OCI-LY7 (cell line): ENCODE data around the gene TERB2. TPM values are rescaled to one million over a fixed set of nuclear protein-coding genes. Genes with fewer than 3 reads are reported as not detected.
"Not testable (repeated sequence)": the region's sequence is repeated elsewhere in the genome, so short reads cannot be mapped to it uniquely, and the experiment has no call there.

Source experiments
- BruUV-seq: library from RNA; stranded (reverse); fragments of 400-500 nt; replicated peaks from 2 replicates; lab custom pipeline; 2021; lab: Mats Ljungman, UMichigan
- CTCF ChIA-PET: fragments of 300-600 bp; sonication (Branson Sonifier 250); formaldehyde crosslinking; loops from one replicate; lab custom pipeline; 2022; ENCODE audit warnings: antibody characterized with exemption; ENCODE audit not compliant: unreplicated experiment; lab: Charles Lee
- POLR2A ChIA-PET: fragments of 300-600 bp; sonication (Branson Sonifier 250); formaldehyde crosslinking; loops from one replicate; lab custom pipeline; 2022; ENCODE audit warnings: antibody characterized with exemption; lab: Charles Lee
- DNase-seq: peaks from one replicate; pipeline ENCODE4 v3.0.0-alpha.2; 2015; ENCODE audit warnings: low spot score
- H2AFZ ChIP-seq: fragments of 200-600 bp; sonication (generic), shearing (Covaris generic); 2 replicates; pipeline ENCODE4 v1.6.1; 2014; ENCODE audit warnings: mild to moderate bottlenecking, antibody characterized with exemption, low read length, moderate library complexity
- H3K27ac ChIP-seq: fragments of 200-600 bp; sonication (generic); 2 replicates; pipeline ENCODE4 v1.5.1; 2014; ENCODE audit warnings: mixed run types, low read depth, mild to moderate bottlenecking, moderate library complexity, low read length, inconsistent platforms; ENCODE audit not compliant: poor library complexity, severe bottlenecking
- H3K36me3 ChIP-seq: fragments of 200-600 bp; sonication (generic); 2 replicates; pipeline ENCODE4 v1.6.1; 2014; ENCODE audit warnings: mild to moderate bottlenecking, antibody characterized with exemption, low read length, moderate library complexity, mixed read lengths; ENCODE audit not compliant: insufficient read depth
- H3K4me1 ChIP-seq: fragments of 200-600 bp; sonication (generic); 2 replicates; pipeline ENCODE4 v1.5.1; 2014; ENCODE audit warnings: mild to moderate bottlenecking, low read length; ENCODE audit not compliant: insufficient read depth, poor library complexity, severe bottlenecking
- H3K4me2 ChIP-seq: fragments of 200-600 bp; sonication (generic); 2 replicates; pipeline ENCODE4 v1.6.1; 2014; ENCODE audit warnings: mild to moderate bottlenecking, low read length
- H3K4me3 ChIP-seq: fragments of 200-600 bp; sonication (generic); 2 replicates; pipeline ENCODE4 v1.5.1; 2014; ENCODE audit warnings: mild to moderate bottlenecking, low read depth, low read length; ENCODE audit not compliant: poor library complexity, severe bottlenecking
- H3K79me2 ChIP-seq: fragments of 200-600 bp; sonication (generic); 2 replicates; pipeline ENCODE4 v1.6.1; 2016; ENCODE audit warnings: low read depth, mild to moderate bottlenecking, low read length, moderate library complexity, mixed read lengths; ENCODE audit not compliant: insufficient read depth
- H3K9me2 ChIP-seq: fragments of 200-600 bp; sonication (generic); 2 replicates; pipeline ENCODE4 v1.6.1; 2016; ENCODE audit warnings: mild to moderate bottlenecking, low read length, mixed read lengths; ENCODE audit not compliant: insufficient read depth
- H3K9me3 ChIP-seq: fragments of 200-600 bp; sonication (generic); 2 replicates; pipeline ENCODE4 v1.6.1; 2014; ENCODE audit warnings: mild to moderate bottlenecking, mixed run types, low read length, mixed read lengths
- H4K20me1 ChIP-seq: fragments of 200-600 bp; sonication (generic); 2 replicates; pipeline ENCODE4 v1.6.1; 2014; ENCODE audit warnings: mild to moderate bottlenecking, antibody characterized with exemption, low read length, moderate library complexity, mixed read lengths; ENCODE audit not compliant: insufficient read depth
- intact Hi-C: fragments of 100-400 bp; cut with micrococcal nuclease; formaldehyde crosslinking; loops from one replicate; pipeline ENCODE4 v1.10.0; 2022; ENCODE audit not compliant: unreplicated experiment
- total RNA-seq, 2 experiments: library from RNA; depleted of rRNA in 1 of 2; stranded (reverse); fragments of >200 nt in 1 of 2; shearing (Covaris generic) in 1 of 2; gene quantifications; 2 replicates each; pipeline ENCODE4 v1.2.3, GENCODE V29; 2014 to 2022

The TERB2 gene
- total RNA-seq, 2 experiments from 2014 or later: not detected

DNA sequence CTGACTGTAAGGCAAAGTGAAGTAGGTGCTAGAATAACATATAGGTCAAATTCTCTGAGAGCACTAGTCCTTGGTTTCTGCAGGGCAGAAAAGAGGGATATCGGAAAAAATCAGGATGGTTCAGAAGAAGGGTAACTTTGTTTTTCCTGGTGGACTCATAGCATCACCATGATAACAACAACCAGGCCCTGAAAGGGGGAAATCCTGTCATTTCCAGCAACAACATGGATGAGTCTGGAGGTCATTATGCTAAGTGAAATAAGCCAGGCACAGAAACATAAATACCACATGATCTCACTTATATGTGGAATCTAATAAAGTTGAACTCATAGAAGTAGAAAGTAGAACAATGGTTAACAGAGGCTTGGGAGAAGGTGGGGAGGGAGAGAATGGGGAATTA lies 27.7 kb downstream of the TERB2 start:
- CTCF ChIA-PET: not testable (repeated sequence)

DNA sequence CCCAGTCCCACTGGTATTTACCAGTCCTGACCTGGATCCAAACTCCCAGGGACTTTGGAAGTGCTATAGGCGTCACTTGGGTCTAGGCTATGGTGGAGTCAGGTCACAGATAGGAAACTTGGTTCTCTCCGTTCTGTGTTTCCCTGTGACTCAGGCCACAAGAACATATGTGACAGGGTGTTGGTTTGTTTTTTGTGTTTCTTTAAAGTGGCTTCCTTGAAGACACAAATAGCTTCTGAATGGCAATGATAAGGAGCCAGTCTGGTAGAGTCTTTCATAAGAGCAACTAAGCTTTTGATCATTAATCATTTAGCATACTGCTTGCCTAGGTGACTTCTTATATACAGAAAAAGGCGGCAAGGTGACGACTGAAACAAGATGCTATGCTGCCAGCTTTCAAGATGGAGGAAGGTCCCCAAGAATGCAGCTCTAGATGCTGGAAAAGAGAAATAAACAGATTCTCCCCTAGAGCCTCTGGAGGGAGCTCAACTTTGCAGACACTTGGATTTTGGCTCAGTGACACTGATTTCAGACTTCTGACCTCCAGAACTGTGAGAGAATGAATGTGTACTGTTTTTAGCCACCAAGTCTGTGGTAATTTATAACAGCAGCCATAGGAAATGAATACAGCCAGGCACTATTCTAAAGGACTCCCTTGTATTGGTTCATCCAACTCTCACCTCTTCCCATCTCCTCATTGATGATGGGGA lies 30.0 kb downstream of the TERB2 start:
- H3K36me3 ChIP-seq, DNase-seq, H2AFZ ChIP-seq, CTCF ChIA-PET, H3K9me3 ChIP-seq, H4K20me1 ChIP-seq, H3K4me3 ChIP-seq, H3K4me2 ChIP-seq, H3K79me2 ChIP-seq, H3K4me1 ChIP-seq, intact Hi-C loops, H3K9me2 ChIP-seq, BruUV-seq, H3K27ac ChIP-seq, POLR2A ChIA-PET: not testable (repeated sequence)

More for the DNA sequence above, 27.7 kb downstream of the TERB2 start:
- H2AFZ ChIP-seq, H3K36me3 ChIP-seq, H3K9me3 ChIP-seq, H3K4me1 ChIP-seq, H3K27ac ChIP-seq, intact Hi-C loops, H3K9me2 ChIP-seq, BruUV-seq, H3K79me2 ChIP-seq, H3K4me2 ChIP-seq, H4K20me1 ChIP-seq, DNase-seq, POLR2A ChIA-PET, H3K4me3 ChIP-seq: not testable (repeated sequence)

DNA sequence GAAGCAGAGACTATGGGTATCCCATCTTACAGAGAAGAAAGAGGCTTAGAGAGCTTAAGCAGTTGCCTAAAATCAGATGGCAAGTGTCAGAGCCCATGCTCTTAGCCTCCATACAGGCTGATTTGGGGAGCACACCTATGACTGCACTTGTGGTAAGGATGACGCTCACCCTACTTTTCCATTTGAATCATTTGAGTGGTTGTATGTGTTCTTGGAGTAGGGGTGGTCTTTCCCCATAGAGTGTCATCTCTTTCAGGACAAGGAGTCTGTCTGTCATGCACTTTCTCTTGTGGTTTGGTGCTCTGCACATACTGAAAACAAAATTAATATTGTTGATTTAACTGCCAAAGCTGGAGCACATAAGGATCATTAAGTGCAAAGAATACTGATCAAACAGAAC lies 31.2 kb downstream of the TERB2 start:
- H3K4me3 ChIP-seq, BruUV-seq, H3K4me1 ChIP-seq, H2AFZ ChIP-seq, DNase-seq, H3K4me2 ChIP-seq, H3K36me3 ChIP-seq, H3K27ac ChIP-seq, H3K79me2 ChIP-seq, CTCF ChIA-PET, H3K9me3 ChIP-seq, H3K9me2 ChIP-seq, intact Hi-C loops, POLR2A ChIA-PET, H4K20me1 ChIP-seq: not testable (repeated sequence)

DNA sequence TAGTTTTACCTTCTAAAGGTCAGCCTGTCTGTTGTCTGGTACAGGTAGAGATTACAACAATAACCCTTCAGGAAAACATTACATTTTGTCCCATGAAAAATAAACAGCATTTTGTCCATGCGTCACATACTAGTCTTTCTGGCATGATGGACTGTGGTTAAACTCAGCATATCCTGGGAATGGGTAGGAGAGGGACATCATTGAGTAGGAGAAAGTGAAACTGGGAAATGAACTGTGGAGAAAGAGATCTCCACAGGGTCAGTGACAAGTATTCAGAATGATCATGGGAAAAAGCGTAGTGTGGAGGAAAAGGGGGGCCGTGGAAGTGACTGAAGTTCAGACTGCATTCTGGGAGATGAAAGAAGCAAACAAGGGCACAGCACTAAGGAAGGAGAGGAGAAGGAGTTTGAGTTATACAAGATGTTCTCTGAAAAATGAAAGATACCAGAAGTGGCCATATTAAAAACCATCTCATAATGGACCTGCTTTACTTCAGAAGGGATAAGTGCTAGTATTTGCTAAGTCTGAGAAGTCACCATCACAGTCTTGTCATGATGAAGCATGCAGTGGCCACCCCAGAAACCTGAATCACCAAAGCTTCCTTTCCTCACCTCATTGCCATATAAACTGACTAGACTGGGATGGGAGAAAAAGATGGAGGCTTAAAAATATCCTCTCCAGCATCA lies 31.8 kb downstream of the TERB2 start:
- CTCF ChIA-PET, H3K9me2 ChIP-seq, H3K9me3 ChIP-seq, H3K27ac ChIP-seq, DNase-seq, BruUV-seq, H2AFZ ChIP-seq, H3K79me2 ChIP-seq, intact Hi-C loops, H3K4me2 ChIP-seq, H3K4me1 ChIP-seq, H3K36me3 ChIP-seq, H4K20me1 ChIP-seq, H3K4me3 ChIP-seq, POLR2A ChIA-PET: not testable (repeated sequence)

DNA sequence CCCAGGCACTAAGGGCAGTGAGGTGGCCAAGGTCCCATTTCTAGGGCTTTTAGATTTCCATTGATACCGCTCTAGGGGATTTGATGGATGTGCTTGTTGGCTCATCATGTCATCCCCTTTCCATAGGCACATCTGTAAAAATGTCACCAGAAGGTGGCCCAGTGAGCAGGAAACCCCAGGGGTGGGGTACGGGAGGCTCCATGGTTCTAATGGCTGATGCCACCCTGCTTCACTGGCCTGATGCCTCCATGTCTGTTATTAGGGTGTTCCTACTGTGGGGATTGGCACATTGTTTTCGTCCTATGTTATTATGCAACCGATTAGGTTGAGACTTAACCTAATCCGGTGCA lies 32.4 kb downstream of the TERB2 start:
- DNase-seq, H3K79me2 ChIP-seq, H4K20me1 ChIP-seq, H3K4me1 ChIP-seq, CTCF ChIA-PET, POLR2A ChIA-PET, intact Hi-C loops, H3K4me2 ChIP-seq, H3K27ac ChIP-seq, H2AFZ ChIP-seq, H3K36me3 ChIP-seq, BruUV-seq, H3K9me2 ChIP-seq, H3K9me3 ChIP-seq, H3K4me3 ChIP-seq: not testable (repeated sequence)

DNA sequence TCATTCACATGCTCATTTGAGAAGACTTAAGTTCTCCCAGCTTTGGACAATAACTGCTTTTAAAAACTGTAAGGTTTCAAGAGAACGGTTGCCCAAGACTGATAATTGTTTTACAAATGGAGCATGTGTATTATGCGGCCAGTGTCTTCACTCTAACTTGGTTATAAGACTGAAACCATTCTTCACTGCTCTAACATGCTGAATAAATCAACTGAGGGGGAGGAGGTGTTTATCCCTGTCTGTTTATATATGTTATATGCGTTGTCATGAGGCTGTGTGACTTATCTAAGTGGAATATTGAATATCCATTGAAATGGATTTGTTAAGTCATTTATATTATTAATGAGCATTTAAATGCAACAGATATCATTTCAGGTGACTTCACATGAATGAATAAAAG lies 41.1 kb downstream of the TERB2 start:
- H2AFZ ChIP-seq, DNase-seq, H3K9me3 ChIP-seq, H3K4me1 ChIP-seq, CTCF ChIA-PET, H3K27ac ChIP-seq, H3K4me3 ChIP-seq, BruUV-seq, H3K79me2 ChIP-seq, H3K9me2 ChIP-seq, H3K36me3 ChIP-seq, POLR2A ChIA-PET, H3K4me2 ChIP-seq, H4K20me1 ChIP-seq, intact Hi-C loops: not testable (repeated sequence)
